CD14-positive monocyte (primary cell): ENCODE results near the gene AOPEP. TPM values are rescaled to one million over a fixed set of nuclear protein-coding genes. Genes with fewer than 3 reads are reported as not detected.
A peak's percentile ranks its signal among the peaks of the same experiment; 100 is the strongest.

ENCODE experiments used
- DNase-seq, 3 donors: peaks; one replicate each; pipeline ENCODE4 v3.0.0-alpha.2; 2011 to 2022
- H2AFZ ChIP-seq: 2 replicates; pipeline ENCODE4 v1.6.0; 2012; ENCODE audit warnings: mild to moderate bottlenecking, low read depth, low read length, inconsistent platforms; ENCODE audit not compliant: insufficient read depth, poor library complexity, severe bottlenecking
- H3K27ac ChIP-seq, 2 donors: 1 replicate in 1 of 2; 2 replicates in 1 of 2; pipeline ENCODE4 v1.5.1; 2012 to 2013; ENCODE audit warnings: low read length in 2 of 2, control low read depth in 1 of 2, inconsistent platforms in 1 of 2, low read depth in 1 of 2, mild to moderate bottlenecking in 1 of 2
- H3K27me3 ChIP-seq, 2 donors: one replicate each; pipeline versions ENCODE4 v1.6.0 to v1.6.1; 2011 to 2013; ENCODE audit warnings: low read length in 2 of 2; ENCODE audit not compliant: control insufficient read depth in 2 of 2, insufficient read depth in 2 of 2
- H3K36me3 ChIP-seq, 2 donors: replicated peaks in 1 of 2; 1 replicate in 1 of 2; 2 replicates in 1 of 2; pipeline versions ENCODE4 v1.5.1 to v1.6.1; 2012 to 2013; ENCODE audit warnings: low read length in 2 of 2, control low read depth in 1 of 2, inconsistent platforms in 1 of 2, mild to moderate bottlenecking in 1 of 2; ENCODE audit not compliant: insufficient read depth in 2 of 2, control insufficient read depth in 1 of 2
- H3K4me1 ChIP-seq, 2 donors: 1 replicate in 1 of 2; 2 replicates in 1 of 2; pipeline versions ENCODE4 v1.5.1 to v1.6.1; 2012 to 2013; ENCODE audit warnings: low read length in 2 of 2, control low read depth in 1 of 2, inconsistent platforms in 1 of 2, mild to moderate bottlenecking in 1 of 2, moderate library complexity in 1 of 2; ENCODE audit not compliant: insufficient read depth in 2 of 2, control insufficient read depth in 1 of 2
- H3K4me2 ChIP-seq: replicated peaks from 2 replicates; pipeline ENCODE3; 2012; ENCODE audit warnings: low read length, moderate library complexity, mild to moderate bottlenecking; ENCODE audit not compliant: poor library complexity, severe bottlenecking; ENCODE audit errors: extremely low read depth
- H3K4me3 ChIP-seq, 3 experiments: fragments of 200-600 bp in 1 of 3; sonication (generic) in 1 of 3; replicated peaks in 1 of 3; 1 replicate in 2 of 3; 2 replicates in 1 of 3; pipeline ENCODE4 v1.5.1; 2011 to 2013; ENCODE audit warnings: low read length in 3 of 3, mild to moderate bottlenecking in 3 of 3, control low read depth in 2 of 3, low read depth in 2 of 3, inconsistent platforms in 1 of 3, moderate library complexity in 1 of 3
- H3K79me2 ChIP-seq: 2 replicates; pipeline ENCODE4 v1.6.0; 2012; ENCODE audit warnings: mild to moderate bottlenecking, control low read depth, inconsistent platforms, low read length, moderate library complexity; ENCODE audit not compliant: insufficient read depth
- H3K9ac ChIP-seq: 2 replicates; pipeline ENCODE4 v1.6.0; 2017; ENCODE audit warnings: low read length, mild to moderate bottlenecking; ENCODE audit not compliant: insufficient read depth, poor library complexity, severe bottlenecking
- H3K9me3 ChIP-seq, 2 donors: replicated peaks in 1 of 2; 1 replicate in 1 of 2; 2 replicates in 1 of 2; pipeline versions ENCODE4 v1.5.1 to v1.6.1; 2012 to 2013; ENCODE audit warnings: low read length in 2 of 2, control low read depth in 1 of 2; ENCODE audit not compliant: control insufficient read depth in 1 of 2, insufficient read depth in 1 of 2
- H4K20me1 ChIP-seq: 2 replicates; pipeline ENCODE4 v1.6.0; 2012; ENCODE audit warnings: mild to moderate bottlenecking, low read length, control low read depth, moderate library complexity; ENCODE audit not compliant: insufficient read depth
- H3K27ac Mint-ChIP-seq, 7 donors: one replicate each; pipeline ENCODE4 v1.8.0; 2020; ENCODE audit warnings: mild to moderate bottlenecking in 7 of 7, mixed read lengths in 7 of 7, moderate library complexity in 6 of 7, inconsistent platforms in 2 of 7
- H3K27me3 Mint-ChIP-seq, 3 donors: one replicate each; pipeline ENCODE4 v1.8.0; 2021 to 2022; ENCODE audit warnings: low read depth in 3 of 3, mild to moderate bottlenecking in 3 of 3, mixed read lengths in 3 of 3, moderate library complexity in 3 of 3, inconsistent platforms in 1 of 3
- H3K36me3 Mint-ChIP-seq, 2 donors: one replicate each; pipeline ENCODE4 v1.8.0; 2020; ENCODE audit warnings: mixed read lengths in 2 of 2, inconsistent platforms in 1 of 2, mild to moderate bottlenecking in 1 of 2
- H3K4me1 Mint-ChIP-seq: one replicate; pipeline ENCODE4 v1.8.0; 2020; ENCODE audit warnings: mild to moderate bottlenecking, mixed read lengths
- H3K4me3 Mint-ChIP-seq, 2 donors: one replicate each; pipeline ENCODE4 v1.8.0; 2020; ENCODE audit warnings: mild to moderate bottlenecking in 2 of 2, mixed read lengths in 2 of 2, moderate library complexity in 1 of 2
- H3K9me3 Mint-ChIP-seq, 7 donors: one replicate each; pipeline ENCODE4 v1.8.0; 2020 to 2022; ENCODE audit warnings: mixed read lengths in 7 of 7, mild to moderate bottlenecking in 6 of 7, moderate library complexity in 6 of 7, inconsistent platforms in 2 of 7
- WGBS: methylation state at CpG from one replicate; pipeline ENCODE4 v1.1.5; 2013; ENCODE audit warnings: missing lambda C conversion rate; ENCODE audit not compliant: insufficient coverage; 5-methylcytosine and 5-hydroxymethylcytosine counted together
- intact Hi-C, 2 donors: fragments of 100-400 bp; cut with micrococcal nuclease; formaldehyde crosslinking; loops; one replicate each; pipeline versions ENCODE4 v1.15.0 to v1.15.1; 2023
- polyA plus RNA-seq, 3 donors: library from polyadenylated mRNA; depleted of rRNA in 1 of 3; unstranded in 2 of 3; stranded (reverse) in 1 of 3; fragments of 300-500 nt in 2 of 3; fragments of >200 nt in 1 of 3; fragmentation: Illumina TruSeq in 2 of 3; gene quantifications; 1 replicate in 2 of 3; 2 replicates in 1 of 3; pipeline ENCODE4 v1.2.3, GENCODE V29; 2012 to 2021
- TF ChIP-seq, protein P1 (sequence below): fragments of 200-600 bp; IDR thresholded peaks from one replicate; pipeline ENCODE4 v1.8.0; 2022; ENCODE audit warnings: antibody characterized with exemption, mild to moderate bottlenecking

Gene AOPEP
- polyA plus RNA-seq, 3 donors = 3.0 to 4.1 (median 3.1) TPM

GRCh38 chr9:94813379-94813778, 86.9 kb downstream of the AOPEP start:
- Mint-ChIP-seq H3K36me3 (peaks cover 27 to 30% of the 10 kb centered on the region in 2 donors), H3K27ac (peak overlapping the region in 1 of 7 donors; percentile 71), H3K4me1 (no peaks in the 10 kb centered on the region), H3K27me3 (peaks cover 0 to 1% (median 0%) of the 10 kb centered on the region in 3 donors), H3K9me3 (peaks cover 0 to 2% (median 0%) of the 10 kb centered on the region in 7 donors), H3K4me3 (no peak overlapping the region)
- Histone ChIP-seq H3K36me3 (peaks cover 3 to 14% of the 10 kb centered on the region in 2 donors), H3K79me2 (no peaks in the 10 kb centered on the region), H3K9me3 (no peaks in the 10 kb centered on the region), H3K4me1 (no peaks in the 10 kb centered on the region), H3K27ac (no peak overlapping the region), H3K9ac (no peak overlapping the region), H3K27me3 (no peaks in the 10 kb centered on the region), H2AFZ (no peak overlapping the region), H4K20me1 (no peaks in the 10 kb centered on the region), H3K4me3 (no peak overlapping the region), H3K4me2 (no peak overlapping the region)
- 100% methylated on average over 1 of the region's 1 CpG for WGBS
- intact Hi-C loops = no loop called here
- TF ChIP-seq, protein P1, sequence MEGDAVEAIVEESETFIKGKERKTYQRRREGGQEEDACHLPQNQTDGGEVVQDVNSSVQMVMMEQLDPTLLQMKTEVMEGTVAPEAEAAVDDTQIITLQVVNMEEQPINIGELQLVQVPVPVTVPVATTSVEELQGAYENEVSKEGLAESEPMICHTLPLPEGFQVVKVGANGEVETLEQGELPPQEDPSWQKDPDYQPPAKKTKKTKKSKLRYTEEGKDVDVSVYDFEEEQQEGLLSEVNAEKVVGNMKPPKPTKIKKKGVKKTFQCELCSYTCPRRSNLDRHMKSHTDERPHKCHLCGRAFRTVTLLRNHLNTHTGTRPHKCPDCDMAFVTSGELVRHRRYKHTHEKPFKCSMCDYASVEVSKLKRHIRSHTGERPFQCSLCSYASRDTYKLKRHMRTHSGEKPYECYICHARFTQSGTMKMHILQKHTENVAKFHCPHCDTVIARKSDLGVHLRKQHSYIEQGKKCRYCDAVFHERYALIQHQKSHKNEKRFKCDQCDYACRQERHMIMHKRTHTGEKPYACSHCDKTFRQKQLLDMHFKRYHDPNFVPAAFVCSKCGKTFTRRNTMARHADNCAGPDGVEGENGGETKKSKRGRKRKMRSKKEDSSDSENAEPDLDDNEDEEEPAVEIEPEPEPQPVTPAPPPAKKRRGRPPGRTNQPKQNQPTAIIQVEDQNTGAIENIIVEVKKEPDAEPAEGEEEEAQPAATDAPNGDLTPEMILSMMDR = no peak
- no peak for DNase-seq

GRCh38 chr9:94817291-94818177, 91.0 kb downstream of the AOPEP start:
- no peak overlapping the region for H3K9ac ChIP-seq
- TF ChIP-seq, protein P1 = no peak
- Mint-ChIP-seq H3K4me1 (no peaks in the 10 kb centered on the region), H3K36me3 (peaks cover 18 to 22% of the 10 kb centered on the region in 2 donors), H3K9me3 (no peaks in the 10 kb centered on the region), H3K27me3 (peaks cover 0 to 1% (median 0%) of the 10 kb centered on the region in 3 donors), H3K4me3 (no peak overlapping the region), H3K27ac (peak overlapping the region in 2 of 7 donors; percentile 4 to 35)
- no peaks in the 10 kb centered on the region for H3K4me1 ChIP-seq
- no peak overlapping the region for H3K4me3 ChIP-seq
- no peaks in the 10 kb centered on the region for H3K9me3 ChIP-seq
- H3K4me2 ChIP-seq = no peak overlapping the region
- H3K79me2 ChIP-seq = no peaks in the 10 kb centered on the region
- WGBS = 100% methylated on average over 2 of the region's 7 CpGs
- DNase-seq = no peak
- H3K27me3 ChIP-seq = no peaks in the 10 kb centered on the region
- intact Hi-C loops = no loop called here
- no peaks in the 10 kb centered on the region for H4K20me1 ChIP-seq
- no peak overlapping the region for H3K27ac ChIP-seq
- H2AFZ ChIP-seq = no peak overlapping the region
- no peaks in the 10 kb centered on the region for H3K36me3 ChIP-seq
